Stimulated activated CD4-positive, alpha-beta T cell treated with anti-CD3 and anti-CD28 coated beads, TNF-alpha, amount 100 ng/mL, for 1 hour (primary cell): ENCODE data around the gene NAV3.

Source experiments
- DNase-seq, 3 donors: peaks; one replicate each; pipeline ENCODE4 v3.0.0-alpha.2; 2020; ENCODE audit warnings: low read depth in 3 of 3, low spot score in 1 of 3

The NAV3 gene

GRCh38 chr12:77830583-77831351 lies at the start of gene NAV3:
Gene NAV3, plus strand, starts transcription at chr12:77830894. Its CDS starts 568 bp downstream, at chr12:77831462.
- no peak for DNase-seq

GRCh38 chr12:77782034-77782433 lies 48.7 kb upstream of the NAV3 start:
- no peak for DNase-seq

- DNase-seq: no peak
Observed at GRCh38 chr12:77782766-77783165, 47.9 kb upstream of the NAV3 start.

GRCh38 chr12:77785211-77785610 lies 45.5 kb upstream of the NAV3 start:
- no peak for DNase-seq

- no peak for DNase-seq
Observed at GRCh38 chr12:77786675-77787074, 44.0 kb upstream of the NAV3 start.

- DNase-seq: no peak
Observed at GRCh38 chr12:77788231-77789168, 42.2 kb upstream of the NAV3 start.

- DNase-seq: no peak
Observed at GRCh38 chr12:77795699-77796098, 35.0 kb upstream of the NAV3 start.

- no peak for DNase-seq
Observed at GRCh38 chr12:77796775-77797174, 33.9 kb upstream of the NAV3 start.

- no peak for DNase-seq
Observed at GRCh38 chr12:77800501-77800900, 30.2 kb upstream of the NAV3 start.

GRCh38 chr12:77808534-77808933 lies 22.2 kb upstream of the NAV3 start:
- DNase-seq: no peak

GRCh38 chr12:77813558-77813957 lies 17.1 kb upstream of the NAV3 start:
- no peak for DNase-seq

- no peak for DNase-seq
Observed at GRCh38 chr12:77814386-77814785, 16.3 kb upstream of the NAV3 start.

- no peak for DNase-seq
Observed at GRCh38 chr12:77816196-77816595, 14.5 kb upstream of the NAV3 start.

GRCh38 chr12:77817276-77817675 lies 13.4 kb upstream of the NAV3 start:
- DNase-seq: no peak

- DNase-seq: no peak
Observed at GRCh38 chr12:77818351-77818750, 12.3 kb upstream of the NAV3 start.

- no peak for DNase-seq
Observed at GRCh38 chr12:77821699-77822203, 8.9 kb upstream of the NAV3 start.

GRCh38 chr12:77833329-77833728 lies 2.6 kb downstream of the NAV3 start:
- no peak for DNase-seq

GRCh38 chr12:77834618-77835017 lies 3.9 kb downstream of the NAV3 start:
- no peak for DNase-seq

- no peak for DNase-seq
Observed at GRCh38 chr12:77835969-77836368, 5.3 kb downstream of the NAV3 start.

GRCh38 chr12:77837876-77838291 lies 7.2 kb downstream of the NAV3 start:
- no peak for DNase-seq

GRCh38 chr12:77841521-77841920 lies 10.8 kb downstream of the NAV3 start:
- DNase-seq: no peak

GRCh38 chr12:77842430-77842829 lies 11.7 kb downstream of the NAV3 start:
- DNase-seq: no peak
